Endothelial cell of umbilical vein (primary cell): ENCODE results near the gene DIAPH3. TPM values are rescaled to one million over a fixed set of nuclear protein-coding genes. Genes with fewer than 3 reads are reported as not detected.

ENCODE experiments used
- BruUV-seq: library from RNA; stranded (reverse); fragments of 400-500 nt; replicated peaks from 2 replicates; lab custom pipeline; 2021; lab: Mats Ljungman, UMichigan
- CTCF ChIA-PET: fragments of 300-600, 350-600 bp; sonication (Branson Sonifier 250); formaldehyde crosslinking; loops from one replicate; lab custom pipeline; 2021; ENCODE audit warnings: antibody characterized with exemption, inconsistent platforms; lab: Charles Lee
- POLR2A ChIA-PET: fragments of 300-600, 350-600 bp; sonication (Branson Sonifier 250); formaldehyde crosslinking; loops from one replicate; lab custom pipeline; 2021; ENCODE audit warnings: antibody characterized with exemption, inconsistent platforms; lab: Charles Lee
- DNase-seq: peaks from one replicate; pipeline ENCODE4 v3.0.0-alpha.2; 2011; ENCODE audit warnings: low read depth, low spot score
- FAIRE-seq: peaks from 2 replicates; lab custom pipeline; 2011; peaks lifted over from hg19 to GRCh38; lab: Jason Lieb, UNC
- H2AFZ ChIP-seq: 2 replicates; pipeline ENCODE4 v1.6.0; 2012; ENCODE audit warnings: low read depth, low read length, control low read depth, inconsistent platforms
- H3K27ac ChIP-seq: 2 replicates; pipeline ENCODE4 v1.5.1; 2011; ENCODE audit warnings: low read depth, mild to moderate bottlenecking, control low read depth, low read length, moderate library complexity; ENCODE audit not compliant: insufficient read depth
- H3K27me3 ChIP-seq, 2 experiments: 2 replicates each; pipeline versions ENCODE4 v1.6.0 to v1.6.1; 2011; ENCODE audit warnings: low read length in 2 of 2, mixed read lengths in 1 of 2; ENCODE audit not compliant: control insufficient read depth in 2 of 2, insufficient read depth in 2 of 2
- H3K36me3 ChIP-seq, 2 experiments: 2 replicates in 1 of 2; 3 replicates in 1 of 2; pipeline ENCODE4 v1.5.1; 2011; ENCODE audit warnings: low read length in 2 of 2, mild to moderate bottlenecking in 1 of 2, moderate library complexity in 1 of 2; ENCODE audit not compliant: control insufficient read depth in 2 of 2, insufficient read depth in 2 of 2; ENCODE audit errors: extremely low read depth in 1 of 2
- H3K4me1 ChIP-seq: 3 replicates; pipeline ENCODE4 v1.5.1; 2011; ENCODE audit warnings: mild to moderate bottlenecking, low read length; ENCODE audit not compliant: control insufficient read depth, insufficient read depth; ENCODE audit errors: extremely low read depth
- H3K4me2 ChIP-seq: 2 replicates; pipeline ENCODE4 v1.6.1; 2011; ENCODE audit warnings: low read length, control low read depth, mixed read lengths; ENCODE audit not compliant: insufficient read depth
- H3K4me3 ChIP-seq, 3 experiments: fragments of 200-600 bp in 1 of 3; sonication (generic), shearing (Covaris generic) in 1 of 3; replicated peaks in 1 of 3; 2 replicates each; pipeline ENCODE4 v1.5.1; 2011 to 2016; ENCODE audit warnings: control low read depth in 3 of 3, low read length in 3 of 3, mild to moderate bottlenecking in 2 of 3, inconsistent platforms in 1 of 3, low read depth in 1 of 3, moderate library complexity in 1 of 3; ENCODE audit not compliant: insufficient read depth in 1 of 3
- H3K79me2 ChIP-seq: 2 replicates; pipeline ENCODE4 v1.6.0; 2012; ENCODE audit warnings: low read length, inconsistent platforms; ENCODE audit not compliant: control insufficient read depth, insufficient read depth
- H3K9ac ChIP-seq: replicated peaks from 2 replicates; pipeline ENCODE3; 2011; ENCODE audit warnings: low read length, control low read depth; ENCODE audit not compliant: insufficient read depth; ENCODE audit errors: extremely low read depth
- H3K9me1 ChIP-seq: replicated peaks from 3 replicates; pipeline ENCODE4 v1.6.0; 2011; ENCODE audit warnings: mild to moderate bottlenecking, low read length; ENCODE audit not compliant: control insufficient read depth, insufficient read depth; ENCODE audit errors: extremely low read depth
- H3K9me3 ChIP-seq: replicated peaks from 2 replicates; pipeline ENCODE4 v1.5.1; 2012; ENCODE audit warnings: low read length, inconsistent platforms; ENCODE audit not compliant: control insufficient read depth, insufficient read depth
- H4K20me1 ChIP-seq: replicated peaks from 2 replicates; pipeline ENCODE3; 2011; ENCODE audit warnings: mild to moderate bottlenecking, low read length; ENCODE audit not compliant: control insufficient read depth, insufficient read depth; ENCODE audit errors: extremely low read depth
- EZH2 ChIP-seq: IDR thresholded peaks from 2 replicates; pipeline ENCODE4 v1.6.1; 2012; ENCODE audit warnings: borderline replicate concordance, low read depth, mild to moderate bottlenecking, moderate library complexity, low read length, inconsistent platforms; ENCODE audit not compliant: severe bottlenecking
- FOS ChIP-seq: IDR thresholded peaks from 2 replicates; pipeline ENCODE4 v1.6.1; 2011; ENCODE audit warnings: mild to moderate bottlenecking, low read length, moderate library complexity, borderline replicate concordance; ENCODE audit not compliant: insufficient read depth
- GATA2 ChIP-seq: IDR thresholded peaks from 2 replicates; pipeline ENCODE4 v1.7.0; 2011; ENCODE audit warnings: low read depth, mild to moderate bottlenecking, moderate library complexity, mixed read lengths, low read length; ENCODE audit not compliant: insufficient read length, insufficient read depth
- JUN ChIP-seq: IDR thresholded peaks from 2 replicates; pipeline ENCODE4 v1.6.1; 2011; ENCODE audit warnings: borderline replicate concordance, low read depth; ENCODE audit not compliant: insufficient read length, insufficient read depth
- MYC ChIP-seq: IDR thresholded peaks from one replicate; pipeline ENCODE4 v1.6.1; 2011; ENCODE audit warnings: mild to moderate bottlenecking, low read depth, low read length
- POLR2A ChIP-seq: IDR thresholded peaks from 2 replicates; pipeline ENCODE4 v1.6.1; 2012; ENCODE audit warnings: low read depth, mild to moderate bottlenecking, control low read depth, low read length
- POLR2AphosphoS5 ChIP-seq: IDR thresholded peaks from 2 replicates; pipeline ENCODE4 v1.6.1; 2012; ENCODE audit warnings: low read depth, mild to moderate bottlenecking, control low read depth, low read length, moderate library complexity; ENCODE audit not compliant: insufficient read depth
- dilution Hi-C: fragments of 300-500 bp; cut with MboI; formaldehyde crosslinking; loops from one replicate; pipeline ENCODE4 v1.15.0; 2019; ENCODE audit warnings: low sequenced_read_pairs; ENCODE audit not compliant: extremely low pct_ligation_motif_present
- intact Hi-C: fragments of 100-400 bp; cut with micrococcal nuclease; formaldehyde crosslinking; loops from one replicate; pipeline ENCODE4 v1.10.0; 2022
- polyA plus RNA-seq, 4 experiments: library from polyadenylated mRNA; depleted of rRNA in 3 of 4; stranded (reverse) in 3 of 4; unstranded in 1 of 4; fragments of >200 nt; gene quantifications; 2 replicates each; pipeline versions ENCODE4 v1.2.1 to v1.2.3, GENCODE V29; 2011 to 2012; ENCODE audit warnings: missing spikeins in 1 of 4
- total RNA-seq: library from RNA; stranded (reverse); gene quantifications from 2 replicates; pipeline ENCODE4 v1.2.3, GENCODE V29; 2021
- TF ChIP-seq, protein P1 (sequence below), 2 donors: IDR thresholded peaks; 1 replicate in 1 of 2; 2 replicates in 1 of 2; pipeline ENCODE4 v1.5.1; 2011; ENCODE audit warnings: low read length in 2 of 2, mild to moderate bottlenecking in 2 of 2, moderate library complexity in 2 of 2, control low read depth in 1 of 2, inconsistent platforms in 1 of 2, low read depth in 1 of 2; ENCODE audit not compliant: insufficient read depth in 1 of 2; ENCODE audit errors: extremely low read depth in 1 of 2
- TF ChIP-seq, protein P2 (sequence below): IDR thresholded peaks from 2 replicates; pipeline ENCODE4 v1.6.1; 2011; ENCODE audit not compliant: insufficient read depth, insufficient read length

DIAPH3 gene
- total and polyA plus RNA-seq, 2 donors (not counting 3 experiments of a cell fraction or from before 2014, with no cell fraction given) = 9.9 to 44.0 TPM

DNA sequence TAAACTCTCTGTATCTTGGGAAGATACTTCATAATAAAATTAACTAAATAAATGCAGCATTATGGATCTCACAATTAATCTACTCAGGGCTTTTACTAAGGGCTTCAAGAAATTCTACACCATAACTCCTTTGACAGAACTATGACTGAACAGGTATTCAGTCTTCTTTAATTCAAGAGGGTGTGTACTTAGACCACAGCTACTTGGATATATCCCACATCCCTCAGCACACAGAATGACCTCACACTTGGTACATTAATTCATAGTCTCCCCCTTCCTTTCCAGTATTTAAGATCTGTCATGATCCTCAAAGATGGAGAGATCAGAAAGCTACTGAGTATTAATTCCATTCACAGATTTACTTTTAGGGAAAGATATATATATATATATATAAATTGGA is 11.6 kb downstream of the DIAPH3 start:
- no peak overlapping the region for H3K27ac ChIP-seq
- H3K4me3 ChIP-seq = no peak overlapping the region
- intact Hi-C loops (no loop called here), dilution Hi-C loops (no loop called here)
- H3K9me1 ChIP-seq = peaks cover 2% of the 10 kb centered on the region
- H3K36me3 ChIP-seq = no peaks in the 10 kb centered on the region
- H4K20me1 ChIP-seq = no peaks in the 10 kb centered on the region
- H2AFZ ChIP-seq = no peak overlapping the region
- TF ChIP-seq GATA2 (no peak), FOS (no peak), MYC (no peak), POLR2A (no peak), JUN (no peak), EZH2 (no peak), POLR2AphosphoS5 (no peak)
- TF ChIP-seq, protein P1, sequence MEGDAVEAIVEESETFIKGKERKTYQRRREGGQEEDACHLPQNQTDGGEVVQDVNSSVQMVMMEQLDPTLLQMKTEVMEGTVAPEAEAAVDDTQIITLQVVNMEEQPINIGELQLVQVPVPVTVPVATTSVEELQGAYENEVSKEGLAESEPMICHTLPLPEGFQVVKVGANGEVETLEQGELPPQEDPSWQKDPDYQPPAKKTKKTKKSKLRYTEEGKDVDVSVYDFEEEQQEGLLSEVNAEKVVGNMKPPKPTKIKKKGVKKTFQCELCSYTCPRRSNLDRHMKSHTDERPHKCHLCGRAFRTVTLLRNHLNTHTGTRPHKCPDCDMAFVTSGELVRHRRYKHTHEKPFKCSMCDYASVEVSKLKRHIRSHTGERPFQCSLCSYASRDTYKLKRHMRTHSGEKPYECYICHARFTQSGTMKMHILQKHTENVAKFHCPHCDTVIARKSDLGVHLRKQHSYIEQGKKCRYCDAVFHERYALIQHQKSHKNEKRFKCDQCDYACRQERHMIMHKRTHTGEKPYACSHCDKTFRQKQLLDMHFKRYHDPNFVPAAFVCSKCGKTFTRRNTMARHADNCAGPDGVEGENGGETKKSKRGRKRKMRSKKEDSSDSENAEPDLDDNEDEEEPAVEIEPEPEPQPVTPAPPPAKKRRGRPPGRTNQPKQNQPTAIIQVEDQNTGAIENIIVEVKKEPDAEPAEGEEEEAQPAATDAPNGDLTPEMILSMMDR (IDR thresholded peaks at IDR 0.05; ENCODE audit: extremely low read depth in 1 of 2, insufficient read depth in 1 of 2, low read depth in 1 of 2, low read length in 2 of 2) = no peak
- TF ChIP-seq, protein P2, sequence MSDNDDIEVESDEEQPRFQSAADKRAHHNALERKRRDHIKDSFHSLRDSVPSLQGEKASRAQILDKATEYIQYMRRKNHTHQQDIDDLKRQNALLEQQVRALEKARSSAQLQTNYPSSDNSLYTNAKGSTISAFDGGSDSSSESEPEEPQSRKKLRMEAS = no peak
- peaks cover 98% of the 10 kb centered on the region for H3K79me2 ChIP-seq
- H3K9ac ChIP-seq = no peak overlapping the region
- no peaks in the 10 kb centered on the region for H3K27me3 ChIP-seq
- POLR2A ChIA-PET = no interaction called here
- CTCF ChIA-PET = interaction anchor here (1.7 kb wide), 1 partner anchor 9 kb away, joined by 6 read pairs; no protein-coding TSS in a partner anchor
- H3K4me2 ChIP-seq = no peak overlapping the region
- no peaks in the 10 kb centered on the region for H3K9me3 ChIP-seq
- H3K4me1 ChIP-seq = peaks cover 20% of the 10 kb centered on the region
- no peak for DNase-seq
- BruUV-seq = no TSS peak
- FAIRE-seq = no peak
